ENCODE measurements around the gene ANLN.

Gene ANLN

DNA sequence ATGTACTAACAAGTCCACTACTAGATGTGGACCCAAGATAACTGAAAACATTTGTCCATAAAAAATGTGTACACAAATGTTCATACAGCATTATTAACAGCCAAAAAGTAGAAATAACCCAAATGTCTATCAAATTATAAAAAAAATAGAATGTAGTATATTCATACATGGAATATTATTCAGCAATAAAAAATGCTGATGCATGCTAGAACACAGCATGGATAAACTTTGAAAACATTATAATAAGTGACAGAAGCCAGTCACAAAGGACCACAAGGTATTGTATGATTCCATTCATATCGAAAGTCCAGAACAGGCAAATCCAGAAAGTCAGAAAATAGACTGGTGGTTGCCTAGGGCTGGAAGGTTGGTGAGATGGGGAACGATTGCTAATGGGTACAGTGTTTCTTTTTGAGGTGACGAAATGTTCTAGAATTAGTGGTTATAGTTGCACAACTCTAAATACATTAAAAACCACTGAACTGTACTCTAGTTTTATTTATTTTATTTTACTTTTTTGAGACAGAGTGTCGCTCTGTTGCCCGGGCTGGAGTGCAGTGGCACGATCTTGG lies 43.3 kb upstream of the ANLN start:
- Histone ChIP-seq H3K4me1 (ENCODE audit: control insufficient read depth, insufficient read depth, low read length) (no peaks in the 10 kb centered on the region; the same call in none of the 2 replicates), H3K36me3 (ENCODE audit: control insufficient read depth in 2 of 2, insufficient read depth in 1 of 2, low read length in 2 of 2) (no peaks in the 10 kb centered on the region), H3K27ac (ENCODE audit: extremely low read depth, low read depth, low read length) (no peak overlapping the region), H3K4me3 (ENCODE audit: low read depth, low read length) (no peak overlapping the region), H3K9me3 (ENCODE audit: control insufficient read depth, insufficient read depth, low read depth, low read length) (no peaks in the 10 kb centered on the region)
- TF ChIP-seq ZFP41 (tag by site-specific recombination; IDR thresholded peaks at IDR 0.05; ENCODE audit: borderline replicate concordance) (no peak), ZBTB17 (tag by site-specific recombination; IDR thresholded peaks at IDR 0.05) (no peak), ZNF114 (tag by site-specific recombination; IDR thresholded peaks at IDR 0.05) (no peak), SALL2 (tag by site-specific recombination; IDR thresholded peaks at IDR 0.05; ENCODE audit: borderline replicate concordance) (no peak), EGR2 (tag by site-specific recombination; IDR thresholded peaks at IDR 0.05; ENCODE audit: low read depth) (no peak), AEBP2 (tag by site-specific recombination; IDR thresholded peaks at IDR 0.05; ENCODE audit: borderline replicate concordance) (no peak), GLI4 (tag by site-specific recombination; IDR thresholded peaks at IDR 0.05) (no peak), BCL11A (tag by site-specific recombination; IDR thresholded peaks at IDR 0.05; ENCODE audit: low read depth) (no peak), ZSCAN5A (tag by site-specific recombination; IDR thresholded peaks at IDR 0.05) (no peak), ZNF521 (tag by site-specific recombination; IDR thresholded peaks at IDR 0.05) (no peak), SP7 (tag by site-specific recombination; IDR thresholded peaks at IDR 0.05) (no peak), REPIN1 (tag by site-specific recombination; IDR thresholded peaks at IDR 0.05; ENCODE audit: low read depth) (no peak), ZNF555 (tag by site-specific recombination; conservative IDR thresholded peaks at IDR 0.05) (no peak), KLF7 (tag by site-specific recombination; IDR thresholded peaks at IDR 0.05; ENCODE audit: borderline replicate concordance) (no peak), FEZF1 (tag by site-specific recombination; IDR thresholded peaks at IDR 0.05) (no peak), YY2 (tag by site-specific recombination; IDR thresholded peaks at IDR 0.05) (no peak), HOXD13 (CRISPR knock-in tag; IDR thresholded peaks at IDR 0.05; ENCODE audit: borderline replicate concordance) (no peak), ZNF132 (tag by site-specific recombination; IDR thresholded peaks at IDR 0.05; ENCODE audit: borderline replicate concordance) (no peak), ZFHX2 (tag by site-specific recombination; conservative IDR thresholded peaks at IDR 0.05) (no peak)
- TF ChIP-seq, protein P1, sequence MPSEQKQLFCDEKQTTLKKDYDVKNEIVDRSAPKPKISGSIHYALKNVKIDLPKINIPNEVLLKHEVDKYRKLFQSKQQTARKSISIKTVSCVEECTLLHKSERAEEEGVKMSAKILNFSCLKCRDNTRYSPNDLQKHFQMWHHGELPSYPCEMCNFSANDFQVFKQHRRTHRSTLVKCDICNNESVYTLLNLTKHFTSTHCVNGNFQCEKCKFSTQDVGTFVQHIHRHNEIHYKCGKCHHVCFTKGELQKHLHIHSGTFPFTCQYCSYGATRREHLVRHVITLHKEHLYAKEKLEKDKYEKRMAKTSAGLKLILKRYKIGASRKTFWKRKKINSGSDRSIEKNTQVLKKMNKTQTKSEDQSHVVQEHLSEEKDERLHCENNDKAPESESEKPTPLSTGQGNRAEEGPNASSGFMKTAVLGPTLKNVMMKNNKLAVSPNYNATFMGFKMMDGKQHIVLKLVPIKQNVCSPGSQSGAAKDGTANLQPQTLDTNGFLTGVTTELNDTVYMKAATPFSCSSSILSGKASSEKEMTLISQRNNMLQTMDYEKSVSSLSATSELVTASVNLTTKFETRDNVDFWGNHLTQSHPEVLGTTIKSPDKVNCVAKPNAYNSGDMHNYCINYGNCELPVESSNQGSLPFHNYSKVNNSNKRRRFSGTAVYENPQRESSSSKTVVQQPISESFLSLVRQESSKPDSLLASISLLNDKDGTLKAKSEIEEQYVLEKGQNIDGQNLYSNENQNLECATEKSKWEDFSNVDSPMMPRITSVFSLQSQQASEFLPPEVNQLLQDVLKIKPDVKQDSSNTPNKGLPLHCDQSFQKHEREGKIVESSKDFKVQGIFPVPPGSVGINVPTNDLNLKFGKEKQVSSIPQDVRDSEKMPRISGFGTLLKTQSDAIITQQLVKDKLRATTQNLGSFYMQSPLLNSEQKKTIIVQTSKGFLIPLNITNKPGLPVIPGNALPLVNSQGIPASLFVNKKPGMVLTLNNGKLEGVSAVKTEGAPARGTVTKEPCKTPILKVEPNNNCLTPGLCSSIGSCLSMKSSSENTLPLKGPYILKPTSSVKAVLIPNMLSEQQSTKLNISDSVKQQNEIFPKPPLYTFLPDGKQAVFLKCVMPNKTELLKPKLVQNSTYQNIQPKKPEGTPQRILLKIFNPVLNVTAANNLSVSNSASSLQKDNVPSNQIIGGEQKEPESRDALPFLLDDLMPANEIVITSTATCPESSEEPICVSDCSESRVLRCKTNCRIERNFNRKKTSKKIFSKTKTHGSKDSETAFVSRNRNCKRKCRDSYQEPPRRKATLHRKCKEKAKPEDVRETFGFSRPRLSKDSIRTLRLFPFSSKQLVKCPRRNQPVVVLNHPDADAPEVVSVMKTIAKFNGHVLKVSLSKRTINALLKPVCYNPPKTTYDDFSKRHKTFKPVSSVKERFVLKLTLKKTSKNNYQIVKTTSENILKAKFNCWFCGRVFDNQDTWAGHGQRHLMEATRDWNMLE (tag by site-specific recombination; conservative IDR thresholded peaks at IDR 0.05; ENCODE audit: low read depth): no peak
- ChIA-PET POLR2A (no interaction called here), CTCF (interaction anchor here (2.0 kb wide), 1 partner anchor 26 kb away, joined by 7 read pairs; no protein-coding TSS in a partner anchor)

Measured in HEK293 (cell line).